WERI-Rb-1 (cell line): ENCODE data around the gene LCK.
"Not testable (repeated sequence)": the region's sequence is repeated elsewhere in the genome, so short reads cannot be mapped to it uniquely, and the experiment has no call there.

ENCODE experiments used
- DNase-seq: peaks from one replicate; pipeline ENCODE4 v3.0.0-alpha.2; 2020
- H3K27ac ChIP-seq: fragments of 250-450 bp; sonication (Bioruptor Pico); 2 replicates; pipeline ENCODE4 v1.5.1; 2020; ENCODE audit warnings: mild to moderate bottlenecking, moderate library complexity
- H3K27me3 ChIP-seq: fragments of 250-450 bp; sonication (Bioruptor Pico); 2 replicates; pipeline ENCODE4 v1.5.1; 2021; ENCODE audit warnings: mild to moderate bottlenecking, low read depth, moderate library complexity; ENCODE audit not compliant: insufficient read depth, severe bottlenecking
- H3K36me3 ChIP-seq: fragments of 250-450 bp; sonication (Bioruptor Pico); 2 replicates; pipeline ENCODE4 v1.5.1; 2020; ENCODE audit warnings: mild to moderate bottlenecking, moderate library complexity
- H3K4me3 ChIP-seq: 2 replicates; pipeline ENCODE4 v1.5.1; 2011; ENCODE audit warnings: low read depth, mild to moderate bottlenecking, control low read depth, low read length
- H3K9me3 ChIP-seq: fragments of 250-450 bp; sonication (Bioruptor Pico); 2 replicates; pipeline ENCODE4 v1.5.1; 2021; ENCODE audit warnings: mild to moderate bottlenecking, moderate library complexity; ENCODE audit not compliant: severe bottlenecking
- CTCF ChIP-seq: IDR thresholded peaks from 2 replicates; pipeline ENCODE4 v1.5.1; 2011; ENCODE audit warnings: low read depth, mild to moderate bottlenecking, control low read depth, inconsistent platforms, low read length

The LCK gene

GRCh38 chr1:32274646-32275340 is 23.7 kb downstream of the LCK start:
- Histone ChIP-seq H3K4me3 (no peak overlapping the region), H3K27me3 (no peaks in the 10 kb centered on the region), H3K27ac (no peak overlapping the region), H3K36me3 (no peaks in the 10 kb centered on the region), H3K9me3 (no peaks in the 10 kb centered on the region)
- DNase-seq: no peak
- TF ChIP-seq CTCF: no peak

DNA sequence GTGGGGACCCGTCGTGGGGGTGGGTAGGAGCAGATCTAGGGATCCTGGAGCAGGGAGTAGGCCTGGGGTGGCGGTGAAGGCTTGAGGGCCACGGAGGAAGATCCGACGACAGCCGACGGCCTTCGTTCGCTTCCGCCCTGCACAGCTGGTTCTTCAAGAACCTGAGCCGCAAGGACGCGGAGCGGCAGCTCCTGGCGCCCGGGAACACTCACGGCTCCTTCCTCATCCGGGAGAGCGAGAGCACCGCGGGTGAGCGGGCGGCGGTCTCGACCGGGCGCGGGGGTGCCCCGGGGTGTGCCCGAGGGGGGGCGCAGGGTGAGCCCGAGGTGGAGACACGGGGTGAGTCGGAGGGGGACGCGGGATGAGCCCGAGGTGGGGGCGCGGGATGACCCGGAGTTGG is 24.4 kb downstream of the LCK start:
- no peak for TF ChIP-seq CTCF
- no peak overlapping the region for H3K4me3 ChIP-seq
- H3K9me3 ChIP-seq: no peaks in the 10 kb centered on the region
- DNase-seq: no peak
- H3K36me3 ChIP-seq: no peaks in the 10 kb centered on the region
- no peaks in the 10 kb centered on the region for H3K27me3 ChIP-seq
- no peak overlapping the region for H3K27ac ChIP-seq

GRCh38 chr1:32276032-32276782 is 25.1 kb downstream of the LCK start:
- H3K36me3 ChIP-seq: no peaks in the 10 kb centered on the region
- no peaks in the 10 kb centered on the region for H3K27me3 ChIP-seq
- H3K4me3 ChIP-seq: no peak overlapping the region
- H3K27ac ChIP-seq: no peak overlapping the region
- H3K9me3 ChIP-seq: no peaks in the 10 kb centered on the region
- TF ChIP-seq CTCF: no peak
- no peak for DNase-seq

GRCh38 chr1:32284777-32285176 is 33.7 kb downstream of the LCK start:
- not testable (repeated sequence) for H3K9me3 ChIP-seq, H3K4me3 ChIP-seq, H3K27ac ChIP-seq, H3K36me3 ChIP-seq, H3K27me3 ChIP-seq, DNase-seq

DNA sequence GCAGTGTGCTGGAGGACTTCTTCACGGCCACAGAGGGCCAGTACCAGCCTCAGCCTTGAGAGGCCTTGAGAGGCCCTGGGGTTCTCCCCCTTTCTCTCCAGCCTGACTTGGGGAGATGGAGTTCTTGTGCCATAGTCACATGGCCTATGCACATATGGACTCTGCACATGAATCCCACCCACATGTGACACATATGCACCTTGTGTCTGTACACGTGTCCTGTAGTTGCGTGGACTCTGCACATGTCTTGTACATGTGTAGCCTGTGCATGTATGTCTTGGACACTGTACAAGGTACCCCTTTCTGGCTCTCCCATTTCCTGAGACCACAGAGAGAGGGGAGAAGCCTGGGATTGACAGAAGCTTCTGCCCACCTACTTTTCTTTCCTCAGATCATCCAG is 34.6 kb downstream of the LCK start:
- H3K27me3 ChIP-seq: no peaks in the 10 kb centered on the region
- no peak for DNase-seq
- no peak overlapping the region for H3K27ac ChIP-seq
- H3K9me3 ChIP-seq: no peaks in the 10 kb centered on the region
- no peak overlapping the region for H3K4me3 ChIP-seq
- no peaks in the 10 kb centered on the region for H3K36me3 ChIP-seq
- TF ChIP-seq CTCF: no peak

DNA sequence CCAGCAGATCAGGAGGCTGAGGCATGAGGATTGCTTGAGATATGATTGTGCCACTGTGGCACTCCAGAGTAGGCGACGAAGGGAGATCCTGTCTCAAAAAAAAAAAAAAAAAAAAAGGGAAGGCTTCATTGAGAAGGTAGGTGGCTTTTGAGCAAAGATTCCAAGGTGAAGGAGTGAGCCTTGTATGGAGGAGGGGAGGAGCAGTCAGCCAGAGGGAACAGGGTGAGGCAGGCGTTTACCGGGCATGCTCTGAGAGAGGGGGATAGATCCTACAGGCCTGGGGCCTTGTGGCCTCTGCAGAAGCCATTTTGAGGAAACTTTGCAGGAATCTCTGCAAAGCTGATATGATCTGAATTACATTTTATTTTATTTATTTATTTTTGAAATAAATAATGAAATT is 35.7 kb downstream of the LCK start:
- H3K9me3 ChIP-seq: no peaks in the 10 kb centered on the region
- DNase-seq: no peak
- no peak overlapping the region for H3K4me3 ChIP-seq
- no peaks in the 10 kb centered on the region for H3K27me3 ChIP-seq
- no peak for TF ChIP-seq CTCF
- H3K27ac ChIP-seq: no peak overlapping the region
- H3K36me3 ChIP-seq: no peaks in the 10 kb centered on the region
